ENCODE results near the gene MMP1. TPM values are rescaled to one million over a fixed set of nuclear protein-coding genes. Genes with fewer than 3 reads are reported as not detected.
"Not testable (repeated sequence)": the region's sequence is repeated elsewhere in the genome, so short reads cannot be mapped to it uniquely, and the experiment has no call there.

Gene MMP1
- total and polyA plus RNA-seq, 2 of the 13 experiments (the other 11 are each of a cell fraction or from before 2014, with no cell fraction given) = 0.09 to 0.21 TPM

DNA sequence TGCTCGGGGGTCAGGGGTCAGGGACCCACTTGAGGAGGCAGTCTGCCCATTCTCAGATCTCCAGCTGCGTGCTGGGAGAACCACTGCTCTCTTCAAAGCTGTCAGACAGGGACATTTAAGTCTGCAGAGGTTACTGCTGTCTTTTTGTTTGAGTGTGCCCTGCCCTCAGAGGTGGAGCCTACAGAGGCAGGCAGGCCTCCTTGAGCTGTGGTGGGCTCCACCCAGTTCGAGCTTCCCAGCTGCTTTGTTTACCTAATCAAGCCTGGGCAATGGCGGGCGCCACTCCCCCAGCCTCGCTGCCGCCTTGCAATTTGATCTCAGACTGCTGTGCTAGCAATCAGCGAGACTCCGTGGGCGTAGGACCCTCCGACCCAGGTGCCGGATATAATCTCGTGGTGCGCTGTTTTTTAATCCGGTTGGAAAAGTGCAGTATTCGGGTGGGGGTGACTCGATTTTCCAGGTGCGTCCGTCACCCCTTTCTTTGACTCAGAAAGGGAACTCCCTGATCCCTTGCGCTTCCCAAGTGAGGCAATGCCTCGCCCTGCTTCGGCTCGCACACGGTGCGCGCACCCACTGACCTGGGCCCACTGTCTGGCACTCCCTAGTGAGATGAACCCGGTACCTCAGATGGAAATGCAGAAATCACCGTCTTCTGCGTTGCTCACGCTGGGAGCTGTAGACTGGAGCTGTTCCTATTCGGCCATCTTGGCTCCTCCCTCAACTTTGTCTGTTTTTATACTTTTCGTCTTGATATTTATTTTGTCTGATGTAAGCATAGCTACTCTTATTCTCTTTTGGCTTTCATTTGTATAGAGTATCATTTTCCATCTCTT lies 51.0 kb downstream of the MMP1 start:
- DNase-seq (ENCODE audit: low spot score); FAIRE-seq; H3K36me3 ChIP-seq (replicated peaks in 1 of 2; ENCODE audit: control insufficient read depth in 1 of 2, insufficient read depth in 2 of 2, low read length in 2 of 2); H2AFZ ChIP-seq (ENCODE audit: low read length); BruUV-seq (replicated peaks); H3K9ac ChIP-seq (ENCODE audit: insufficient read depth, low read depth, low read length); H3K27ac ChIP-seq (ENCODE audit: extremely low read length, insufficient read depth, low read length); H3K79me2 ChIP-seq (ENCODE audit: insufficient read depth, low read length); CTCF ChIA-PET (ENCODE audit: low intra/inter-chr PET ratio, low total read pairs); intact Hi-C loops (cut with micrococcal nuclease; ENCODE audit: unreplicated experiment); H3K27me3 ChIP-seq (ENCODE audit: control insufficient read depth in 1 of 2, insufficient read depth in 2 of 2, low read length in 2 of 2); H3K9me3 ChIP-seq (ENCODE audit: low read length); H4K20me1 ChIP-seq (ENCODE audit: insufficient read depth, low read length); H3K4me1 ChIP-seq (ENCODE audit: insufficient read depth, low read length); ATAC-seq; POLR2A ChIA-PET: not testable (repeated sequence)
- TF ChIP-seq ZNF687 (CRISPR knock-in tag; IDR thresholded peaks at IDR 0.05) = peak; percentile 19; the same call in 1 of the 2 replicates
- WGBS (ENCODE audit: low lambda C conversion rate) = 2% methylated on average over 15 of the region's 32 CpGs
- peak overlapping the region in 2 of 3 experiments; percentile 31 to 46; a peak in 4 of 6 replicates for H3K4me3 ChIP-seq (replicated peaks in 1 of 3; ENCODE audit: insufficient read depth in 1 of 3, low read depth in 2 of 3, low read length in 3 of 3)
- in situ Hi-C loops (cut with HindIII; ENCODE audit: extremely low pct_ligation_motif_present, low pct_unique_long_range_greater_than_20kb) = loop anchor here (25.0 kb wide), 1 partner anchor 190 kb away; no protein-coding TSS in a partner anchor
- peak overlapping the region; percentile 61 for H3K4me2 ChIP-seq (ENCODE audit: low read depth, low read length)

Other genes with a start within 250 kb of the MMP1 start
- not detected in 2 replicates for gene MMP20, start 172.8 kb downstream of the MMP1 start, total RNA-seq (2016; rRNA removed; fragmentation: Illumina TruSeq; extraction: Trizol)
- gene MMP20, start 172.8 kb downstream of the MMP1 start, polyA plus RNA-seq (2011; rRNA removed) = 0.05 and 0.12 TPM in 2 replicates
- gene MMP27, start 92.4 kb downstream of the MMP1 start, total RNA-seq (2016; rRNA removed; fragmentation: Illumina TruSeq; extraction: Trizol) = not detected in 2 replicates
- not detected in 2 replicates for gene MMP27, start 92.4 kb downstream of the MMP1 start, polyA plus RNA-seq (2011; rRNA removed)
- not detected in 2 replicates for gene MMP8, start 73.2 kb downstream of the MMP1 start, total RNA-seq (2016; rRNA removed; fragmentation: Illumina TruSeq; extraction: Trizol)
- gene MMP8, start 73.2 kb downstream of the MMP1 start, polyA plus RNA-seq (2011; rRNA removed) = not detected in 2 replicates
- not detected in 2 replicates for gene MMP10, start 17.5 kb downstream of the MMP1 start, total RNA-seq (2016; rRNA removed; fragmentation: Illumina TruSeq; extraction: Trizol)
- 0.03 and 0.18 TPM in 2 replicates for gene MMP10, start 17.5 kb downstream of the MMP1 start, polyA plus RNA-seq (2011; rRNA removed)
- 0.49 and 1.2 TPM in 2 replicates for gene MMP3, start 45.4 kb upstream of the MMP1 start, total RNA-seq (2016; rRNA removed; fragmentation: Illumina TruSeq; extraction: Trizol)
- 0.94 and 1.5 TPM in 2 replicates for gene MMP3, start 45.4 kb upstream of the MMP1 start, polyA plus RNA-seq (2011; rRNA removed)
- not detected in 2 replicates for gene MMP12, start 76.8 kb upstream of the MMP1 start, total RNA-seq (2016; rRNA removed; fragmentation: Illumina TruSeq; extraction: Trizol)
- not detected in 2 replicates for gene MMP12, start 76.8 kb upstream of the MMP1 start, polyA plus RNA-seq (2011; rRNA removed)
- gene MMP13, start 157.6 kb upstream of the MMP1 start, total RNA-seq (2016; rRNA removed; fragmentation: Illumina TruSeq; extraction: Trizol) = not detected in 2 replicates
- gene MMP13, start 157.6 kb upstream of the MMP1 start, polyA plus RNA-seq (2011; rRNA removed) = 0.04 TPM in 1 of 2 replicates, not detected in the other

All from HepG2 (cell line).